HG02623 (cell line): Measurements from ENCODE around the gene FAM200A.
"Not testable (repeated sequence)": the region's sequence is repeated elsewhere in the genome, so short reads cannot be mapped to it uniquely, and the experiment has no call there.

Experiments used
- ATAC-seq: cut with Tn5 transposase; IDR thresholded peaks from one replicate; pipeline ENCODE4 v1.9.1; 2021; ENCODE audit warnings: moderate library complexity; ENCODE audit not compliant: unreplicated experiment

Gene FAM200A

GRCh38 chr7:99551767-99552463 is at the start of gene FAM200A:
Gene FAM200A (minus strand): TSS chr7:99552114. CDS start chr7:99548407, 3,707 bp downstream.
- ATAC-seq, result peak; percentile 97

GRCh38 chr7:99599836-99600235 is 47.9 kb upstream of the FAM200A start:
- ATAC-seq, result no peak

- ATAC-seq, result no peak
Observed at GRCh38 chr7:99597762-99598501, 46.0 kb upstream of the FAM200A start, which contains the start of gene TMEM225B. Gene TMEM225B (plus strand): TSS chr7:99598267. CDS start chr7:99604389, 6,122 bp downstream.

- ATAC-seq, result no peak
Observed at GRCh38 chr7:99596408-99596955, 44.6 kb upstream of the FAM200A start.

GRCh38 chr7:99594948-99595745 is 43.2 kb upstream of the FAM200A start:
- ATAC-seq, result no peak

- no peak for ATAC-seq
Observed at GRCh38 chr7:99588868-99589267, 37.0 kb upstream of the FAM200A start.

- ATAC-seq, result not testable (repeated sequence)
Observed at GRCh38 chr7:99580778-99581332, 28.9 kb upstream of the FAM200A start.

GRCh38 chr7:99579956-99580777 is 28.3 kb upstream of the FAM200A start:
- ATAC-seq, result no peak

- ATAC-seq, result no peak
Observed at GRCh38 chr7:99579281-99579955, 27.5 kb upstream of the FAM200A start.

- no peak for ATAC-seq
Observed at GRCh38 chr7:99576251-99576650, 24.3 kb upstream of the FAM200A start.

- no peak for ATAC-seq
Observed at GRCh38 chr7:99573257-99573656, 21.3 kb upstream of the FAM200A start.

- ATAC-seq, result no peak
Observed at GRCh38 chr7:99571768-99572167, 19.9 kb upstream of the FAM200A start.

GRCh38 chr7:99568770-99569169 is 16.9 kb upstream of the FAM200A start:
- ATAC-seq, result not testable (repeated sequence)

- ATAC-seq, result no peak
Observed at GRCh38 chr7:99563650-99564049, 11.7 kb upstream of the FAM200A start.

GRCh38 chr7:99562832-99563231 is 10.9 kb upstream of the FAM200A start:
- ATAC-seq, result no peak

GRCh38 chr7:99562114-99562784 is 10.3 kb upstream of the FAM200A start:
- no peak for ATAC-seq

- ATAC-seq, result no peak
Observed at GRCh38 chr7:99561737-99562051, 9.8 kb upstream of the FAM200A start.

GRCh38 chr7:99560834-99561736 is 9.2 kb upstream of the FAM200A start:
- ATAC-seq, result no peak
